GM12801 (cell line): ENCODE measurements around the gene SCN2B.

Experiments used
- CTCF ChIP-seq: IDR thresholded peaks from one replicate; pipeline ENCODE4 v1.5.1; 2011; ENCODE audit warnings: control low read depth; ENCODE audit not compliant: insufficient read length; ENCODE audit errors: extremely low read depth

SCN2B gene

GRCh38 chr11:118206391-118207031 is 30.1 kb upstream of the SCN2B start:
- no peak for TF ChIP-seq CTCF

- no peak for TF ChIP-seq CTCF
Measured at GRCh38 chr11:118205606-118206378, 29.4 kb upstream of the SCN2B start.

- TF ChIP-seq CTCF: no peak
Measured at GRCh38 chr11:118202599-118203422, 26.4 kb upstream of the SCN2B start.

GRCh38 chr11:118201966-118202365 is 25.5 kb upstream of the SCN2B start:
- no peak for TF ChIP-seq CTCF

- no peak for TF ChIP-seq CTCF
Measured at GRCh38 chr11:118200901-118201680, 24.7 kb upstream of the SCN2B start.

- no peak for TF ChIP-seq CTCF
Measured at GRCh38 chr11:118200497-118200896, 24.1 kb upstream of the SCN2B start.

GRCh38 chr11:118199135-118199534 is 22.7 kb upstream of the SCN2B start:
- no peak for TF ChIP-seq CTCF
